HEK293T (cell line): Measurements from ENCODE around the gene BCO2.

Experiments used
- CTCF ChIA-PET: fragments of 350-600 bp; formaldehyde crosslinking; extraction: SDS; loops from one replicate; lab custom pipeline; 2021; ENCODE audit warnings: antibody characterized with exemption, inconsistent platforms; lab: Yijun Ruan, JAX
- POLR2A ChIA-PET: fragments of 350-600 bp; formaldehyde crosslinking; extraction: SDS; loops from one replicate; lab custom pipeline; 2020; ENCODE audit warnings: antibody characterized with exemption, inconsistent platforms; lab: Yijun Ruan, JAX
- DNase-seq: peaks from one replicate; pipeline ENCODE4 v3.0.0; 2012; ENCODE audit warnings: mixed read lengths; ENCODE audit errors: extremely low spot score
- ARNT ChIP-seq: fragments of 450-650 bp; IDR thresholded peaks from 2 replicates; pipeline ENCODE4 v1.6.1; 2017; ENCODE audit warnings: mild to moderate bottlenecking
- BHLHE40 ChIP-seq: fragments of 450-650 bp; IDR thresholded peaks from 2 replicates; pipeline ENCODE4 v1.6.1; 2016; ENCODE audit warnings: mild to moderate bottlenecking, moderate library complexity, borderline replicate concordance
- CTBP1 ChIP-seq: fragments of 450-650 bp; IDR thresholded peaks from 2 replicates; pipeline ENCODE4 v1.6.1; 2016; ENCODE audit warnings: borderline replicate concordance
- ELF4 ChIP-seq: fragments of 450-650 bp; IDR thresholded peaks from 2 replicates; pipeline ENCODE4 v1.6.1; 2017; ENCODE audit warnings: antibody characterized with exemption
- FOXA1 ChIP-seq: fragments of 450-650 bp; IDR thresholded peaks from 2 replicates; pipeline ENCODE4 v1.6.1; 2016; ENCODE audit warnings: mild to moderate bottlenecking
- FOXK2 ChIP-seq: fragments of 450-650 bp; IDR thresholded peaks from 2 replicates; pipeline ENCODE4 v1.6.1; 2016; ENCODE audit warnings: mild to moderate bottlenecking
- FOXM1 ChIP-seq: fragments of 450-650 bp; IDR thresholded peaks from 2 replicates; pipeline ENCODE4 v1.6.1; 2017; ENCODE audit warnings: mild to moderate bottlenecking, borderline replicate concordance
- HDGF ChIP-seq: fragments of 450-650 bp; IDR thresholded peaks from 2 replicates; pipeline ENCODE4 v1.6.1; 2017; ENCODE audit warnings: antibody characterized with exemption, borderline replicate concordance
- L3MBTL2 ChIP-seq: fragments of 450-650 bp; conservative IDR thresholded peaks from 2 replicates; pipeline ENCODE4 v1.6.1; 2016; ENCODE audit warnings: mild to moderate bottlenecking
- LEF1 ChIP-seq: fragments of 450-650 bp; IDR thresholded peaks from 2 replicates; pipeline ENCODE4 v1.6.1; 2017; ENCODE audit warnings: mild to moderate bottlenecking, borderline replicate concordance
- NFRKB ChIP-seq: fragments of 450-650 bp; IDR thresholded peaks from 2 replicates; pipeline ENCODE4 v1.6.1; 2016; ENCODE audit warnings: mild to moderate bottlenecking, moderate library complexity
- SP1 ChIP-seq: fragments of 450-650 bp; IDR thresholded peaks from 2 replicates; pipeline ENCODE4 v1.6.1; 2017
- SUZ12 ChIP-seq: fragments of 450-650 bp; IDR thresholded peaks from 2 replicates; pipeline ENCODE4 v1.6.1; 2016; ENCODE audit warnings: mild to moderate bottlenecking
- TARDBP ChIP-seq: fragments of 450-650 bp; IDR thresholded peaks from 2 replicates; pipeline ENCODE4 v1.6.1; 2016
- ZNF384 ChIP-seq: fragments of 450-650 bp; IDR thresholded peaks from 2 replicates; pipeline ENCODE4 v1.6.1; 2016
- TF ChIP-seq, protein P1 (sequence below): fragments of 450-650 bp; IDR thresholded peaks from 2 replicates; pipeline ENCODE4 v1.6.1; 2016

The BCO2 gene

DNA sequence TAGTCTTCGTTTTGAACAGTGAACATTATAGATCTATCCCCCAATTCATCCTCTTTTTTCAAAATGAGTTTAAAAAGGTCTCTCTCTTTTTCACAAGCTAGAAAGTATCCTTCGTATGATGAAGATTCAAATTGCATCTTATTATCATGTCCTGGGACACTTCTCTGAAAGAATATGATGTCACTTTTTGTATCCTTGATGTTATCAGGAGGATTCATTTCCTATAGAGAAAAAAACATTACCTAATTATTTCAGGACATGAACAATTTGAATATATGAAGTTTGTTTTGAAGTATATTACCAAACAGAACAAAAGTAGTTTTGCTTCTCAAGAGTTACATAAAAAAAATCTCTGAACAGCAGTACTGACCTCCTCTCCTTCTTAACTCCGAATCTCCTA is 31.7 kb upstream of the BCO2 start:
- POLR2A ChIA-PET: no interaction called here
- CTCF ChIA-PET: interaction anchor here (0.6 kb wide), 1 partner anchor 30 kb away, joined by 3 read pairs; no protein-coding TSS in a partner anchor
- no peak for DNase-seq
- TF ChIP-seq SP1 (no peak), NFRKB (no peak), BHLHE40 (no peak), ZNF384 (no peak), HDGF (no peak)

GRCh38 chr11:112150517-112150916 is 24.8 kb upstream of the BCO2 start:
- POLR2A ChIA-PET: no interaction called here
- CTCF ChIA-PET: no interaction called here
- no peak for TF ChIP-seq FOXM1
- TF ChIP-seq NFRKB: no peak
- TF ChIP-seq HDGF: no peak
- TF ChIP-seq SUZ12: no peak
- no peak for TF ChIP-seq FOXA1
- TF ChIP-seq ZNF384: no peak
- TF ChIP-seq BHLHE40: no peak
- no peak for TF ChIP-seq FOXK2
- TF ChIP-seq L3MBTL2: no peak
- no peak for DNase-seq

- TF ChIP-seq ARNT: no peak
- TF ChIP-seq FOXA1: no peak
- TF ChIP-seq FOXK2: no peak
- TF ChIP-seq SUZ12: no peak
- TF ChIP-seq ELF4: no peak
- no peak for TF ChIP-seq SP1
- no peak for TF ChIP-seq BHLHE40
- no peak for TF ChIP-seq ZNF384
- no peak for TF ChIP-seq NFRKB
- ChIA-PET CTCF (interaction anchor here (0.6 to 2.0 kb wide), 2 partner anchors 19 to 476 kb away, joined by 3 to 7 read pairs; partner anchors contain the start of gene BCO2), POLR2A (no interaction called here)
- no peak for DNase-seq
Observed at GRCh38 chr11:112156153-112156955, 19.0 kb upstream of the BCO2 start.

DNA sequence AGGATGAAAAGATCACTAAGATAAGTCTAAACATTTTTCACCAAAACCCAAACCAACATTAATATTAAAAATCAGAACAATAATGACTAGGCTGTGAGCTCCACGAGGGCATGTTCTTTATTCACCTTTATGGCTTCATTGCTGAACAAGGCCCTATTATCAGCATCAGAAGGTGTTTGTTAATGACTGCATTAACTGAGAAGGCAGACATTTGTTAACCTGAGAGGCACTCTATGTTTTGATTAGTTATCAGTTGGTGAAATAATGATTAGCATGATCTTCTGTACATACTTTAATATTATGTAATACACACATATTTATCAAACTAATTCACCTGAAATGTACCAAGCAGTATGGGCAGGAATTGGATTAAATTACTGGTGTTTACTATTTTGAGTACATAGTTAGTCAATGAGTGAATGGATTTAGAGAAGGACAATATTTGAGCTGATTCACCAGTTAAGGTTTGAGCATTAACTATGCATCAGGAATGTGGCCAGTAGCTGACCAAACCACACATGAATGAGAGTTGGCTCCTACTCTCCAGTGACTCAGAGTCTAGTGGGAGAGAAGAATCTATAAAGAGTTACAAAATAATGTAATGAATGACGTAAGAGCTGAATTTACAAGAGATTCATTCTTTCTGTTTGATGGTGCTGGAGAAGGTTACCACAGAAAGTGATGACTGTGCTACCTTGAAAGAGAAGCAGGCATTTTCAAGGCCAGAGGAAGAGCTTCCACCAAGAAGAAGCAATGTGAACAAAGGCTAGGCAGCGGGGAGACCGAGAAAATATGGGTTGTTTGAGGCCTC is 18.2 kb upstream of the BCO2 start:
- ChIA-PET CTCF (interaction anchor here (0.6 to 2.0 kb wide), 3 partner anchors 19 to 477 kb away, joined by 3 to 7 read pairs (median 3); partner anchors contain the start of gene BCO2), POLR2A (no interaction called here)
- TF ChIP-seq SUZ12 (no peak), SP1 (no peak), ARNT (no peak), FOXK2 (no peak), ELF4 (no peak), L3MBTL2 (no peak)
- no peak for DNase-seq

DNA sequence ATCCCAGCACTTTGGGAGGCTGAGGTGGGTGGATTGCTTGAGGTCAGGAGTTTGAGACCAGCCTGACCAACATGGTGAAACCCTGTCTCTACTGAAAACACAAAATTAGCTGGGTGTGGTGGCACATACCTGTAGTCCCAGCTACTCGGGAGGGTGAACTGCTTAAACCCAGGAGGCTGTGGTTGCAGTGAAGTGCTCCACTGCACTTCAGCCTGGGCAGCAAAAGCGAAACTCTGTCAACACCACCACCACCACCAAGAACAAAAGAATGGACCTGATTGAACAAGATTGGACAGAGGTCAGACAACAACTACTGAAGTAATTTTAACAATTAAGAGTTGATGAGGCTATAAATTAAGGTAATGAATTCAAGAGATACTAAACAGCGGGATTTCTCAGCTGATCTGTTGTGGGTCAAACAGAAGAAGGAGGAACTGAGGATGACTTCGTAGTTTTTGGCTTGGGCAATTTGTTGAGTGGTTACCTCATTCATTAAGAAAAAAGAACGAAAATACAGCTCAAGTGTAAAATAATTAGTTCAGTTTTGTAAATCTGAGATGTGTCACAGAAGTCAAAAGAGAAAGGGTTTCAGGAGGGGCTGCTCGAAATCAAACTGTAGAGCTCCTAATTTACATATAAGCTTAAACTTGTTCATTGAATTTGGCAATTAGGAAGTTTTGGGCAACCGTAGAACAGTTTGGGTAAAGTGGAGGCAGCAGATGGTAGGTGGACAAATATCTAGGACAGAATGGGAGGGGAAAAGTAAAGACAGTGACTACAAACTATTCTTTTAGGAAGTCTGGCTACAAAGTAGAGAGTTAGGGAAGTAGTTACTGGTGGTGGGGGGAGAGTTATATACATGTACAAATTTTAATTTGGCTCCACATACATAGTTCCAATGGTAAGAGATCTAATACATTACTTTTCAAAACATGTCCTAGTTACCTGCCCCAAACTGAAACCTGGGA is 15.9 kb upstream of the BCO2 start:
- CTCF ChIA-PET: no interaction called here
- TF ChIP-seq LEF1 (no peak), SUZ12 (no peak), ZNF384 (no peak), L3MBTL2 (no peak), BHLHE40 (no peak), NFRKB (no peak), SP1 (no peak), HDGF (no peak), FOXK2 (no peak), FOXM1 (no peak), CTBP1 (no peak), ELF4 (no peak)
- TF ChIP-seq, protein P1, sequence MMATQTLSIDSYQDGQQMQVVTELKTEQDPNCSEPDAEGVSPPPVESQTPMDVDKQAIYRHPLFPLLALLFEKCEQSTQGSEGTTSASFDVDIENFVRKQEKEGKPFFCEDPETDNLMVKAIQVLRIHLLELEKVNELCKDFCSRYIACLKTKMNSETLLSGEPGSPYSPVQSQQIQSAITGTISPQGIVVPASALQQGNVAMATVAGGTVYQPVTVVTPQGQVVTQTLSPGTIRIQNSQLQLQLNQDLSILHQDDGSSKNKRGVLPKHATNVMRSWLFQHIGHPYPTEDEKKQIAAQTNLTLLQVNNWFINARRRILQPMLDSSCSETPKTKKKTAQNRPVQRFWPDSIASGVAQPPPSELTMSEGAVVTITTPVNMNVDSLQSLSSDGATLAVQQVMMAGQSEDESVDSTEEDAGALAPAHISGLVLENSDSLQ: no peak
- POLR2A ChIA-PET: no interaction called here
- no peak for DNase-seq

DNA sequence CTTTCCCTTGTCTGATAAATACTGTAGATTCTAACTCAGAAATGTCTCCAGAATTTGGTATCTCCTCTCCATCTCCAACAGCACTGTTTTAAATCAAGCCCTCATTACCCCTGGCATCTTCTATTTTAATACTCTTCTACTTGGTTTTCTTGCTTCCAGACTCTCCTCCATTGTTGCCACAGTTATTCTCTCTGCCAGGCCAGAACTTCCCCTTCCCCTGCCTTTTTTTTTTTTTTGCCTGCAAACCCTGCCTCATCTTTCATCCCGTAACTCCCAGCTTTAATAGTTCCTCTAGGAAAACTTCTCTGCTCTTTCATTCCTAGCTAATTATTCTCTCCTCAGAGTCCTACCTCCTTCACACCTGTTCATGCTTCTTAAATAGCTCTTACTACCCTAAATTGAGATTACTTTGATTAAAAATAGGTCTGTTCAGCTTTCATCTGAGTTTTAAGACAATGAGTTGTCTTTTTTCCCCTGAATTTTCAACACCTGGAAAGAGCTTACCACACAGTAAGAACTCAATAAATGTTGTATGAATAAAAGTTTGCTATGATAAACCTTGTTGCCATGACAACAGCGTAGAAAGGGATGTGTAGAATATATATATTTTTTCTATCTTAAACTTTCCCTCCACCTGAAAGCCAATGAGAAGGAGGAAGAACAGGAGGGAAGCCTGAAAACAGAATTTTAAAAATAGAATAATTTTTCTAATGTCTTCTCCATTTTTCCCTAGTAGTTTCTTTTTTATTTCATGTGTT is 15.0 kb upstream of the BCO2 start:
- no peak for DNase-seq
- ChIA-PET CTCF (no interaction called here), POLR2A (no interaction called here)
- no peak for TF ChIP-seq ELF4
- no peak for TF ChIP-seq L3MBTL2
- no peak for TF ChIP-seq SUZ12
- no peak for TF ChIP-seq FOXA1
- TF ChIP-seq NFRKB: no peak
- TF ChIP-seq TARDBP: no peak
- TF ChIP-seq LEF1: no peak
- no peak for TF ChIP-seq ARNT
- TF ChIP-seq BHLHE40: no peak
- no peak for TF ChIP-seq FOXM1
- no peak for TF ChIP-seq ZNF384
- TF ChIP-seq CTBP1: no peak
- TF ChIP-seq, protein P1: no peak
- no peak for TF ChIP-seq SP1
- no peak for TF ChIP-seq HDGF
- no peak for TF ChIP-seq FOXK2
